ENCODE results near the gene TSKS. TPM values are rescaled to one million over a fixed set of nuclear protein-coding genes. Genes with fewer than 3 reads are reported as not detected.

Gene TSKS
- total RNA-seq, 1 experiment from 2014 or later, result 0.48 TPM

GRCh38 chr19:49690079-49690655, 72.9 kb downstream of the TSKS start:
- CTCF ChIA-PET, result interaction anchor here (1.0 to 3.8 kb wide), 12 partner anchors 9 to 123 kb away, joined by 3 to 19 read pairs (median 6); partner anchors contain the start of genes AP2A1, FUZ, PRMT1 and SCAF1
- Mint-ChIP-seq H3K4me3 (peak overlapping the region; percentile 93), H3K27me3 (ENCODE audit: low read depth) (no peaks in the 10 kb centered on the region), H3K4me1 (peaks cover 43% of the 10 kb centered on the region), H3K27ac (peak overlapping the region; percentile 96), H3K9me3 (peaks cover 3% of the 10 kb centered on the region), H3K36me3 (peaks cover 37% of the 10 kb centered on the region)
- peak; percentile 0 for ATAC-seq
- no peak for DNase-seq (ENCODE audit: low spot score)
- POLR2A ChIA-PET, result interaction anchor here (0.6 to 5.9 kb wide), 10 partner anchors 9 to 77 kb away, joined by 3 to 38 read pairs (median 4); partner anchors contain the start of genes AP2A1, PRMT1 and RRAS
- 0 out of 2 replicates have a peak, but pooled peaks have one; percentile 61 for TF ChIP-seq KAT7 (CRISPR knock-in tag; IDR thresholded peaks at IDR 0.05; ENCODE audit: borderline replicate concordance)
- TF ChIP-seq RELA (CRISPR knock-in tag; IDR thresholded peaks at IDR 0.05; ENCODE audit: borderline replicate concordance), result peak; percentile 7; the same call in 1 of the 2 replicates
- TF ChIP-seq CTCF (IDR thresholded peaks at IDR 0.05), result peak; percentile 6; the same call in 1 of the 2 replicates
- TF ChIP-seq PRDM15 (CRISPR knock-in tag; IDR thresholded peaks at IDR 0.05), result no peak
- TF ChIP-seq TP53 (CRISPR knock-in tag; IDR thresholded peaks at IDR 0.05), result peak; percentile 37; the same call in 1 of the 2 replicates

Small RNAs within 50 kb of the gene (microRNA-seq; reads per million reads assigned to microRNA genes)
- not detected for gene MIR6799 (ENCODE audit: borderline number of aligned reads)

Other genes with a start within 250 kb of the TSKS start
- gene RCN3, start 235.3 kb downstream of the TSKS start, total RNA-seq (2021), result 14.3 to 20.6 TPM (median 20.3 TPM) in 3 replicates
- 82.3 to 97.9 TPM (median 87.6 TPM) in 3 replicates for gene NOSIP, start 182.8 kb downstream of the TSKS start, total RNA-seq (2021)
- 5.9 to 7.0 TPM (median 6.9 TPM) in 3 replicates for gene PRRG2, start 182.0 kb downstream of the TSKS start, total RNA-seq (2021)
- 78.6 to 86.1 TPM (median 83.3 TPM) in 3 replicates for gene PRR12, start 172.1 kb downstream of the TSKS start, total RNA-seq (2021)
- gene RRAS, start 123.2 kb downstream of the TSKS start, total RNA-seq (2021), result 11.4 to 17.9 TPM (median 15.7 TPM) in 3 replicates
- 103 to 109 TPM (median 105 TPM) in 3 replicates for gene SCAF1, start 121.1 kb downstream of the TSKS start, total RNA-seq (2021)
- 149 to 165 TPM (median 154 TPM) in 3 replicates for gene IRF3, start 97.4 kb downstream of the TSKS start, total RNA-seq (2021)
- 139 to 146 TPM (median 140 TPM) in 3 replicates for gene BCL2L12, start 97.4 kb downstream of the TSKS start, total RNA-seq (2021)
- 500 to 527 TPM (median 518 TPM) in 3 replicates for gene PRMT1, start 86.0 kb downstream of the TSKS start, total RNA-seq (2021)
- 5.9 to 6.7 TPM (median 6.2 TPM) in 3 replicates for gene ADM5, start 73.7 kb downstream of the TSKS start, total RNA-seq (2021)
- 74.6 to 89.5 TPM (median 85.4 TPM) in 3 replicates for gene CPT1C, start 72.2 kb downstream of the TSKS start, total RNA-seq (2021)
- 119 to 127 TPM (median 120 TPM) in 3 replicates for gene AP2A1, start 3.7 kb upstream of the TSKS start, total RNA-seq (2021)
- gene FUZ, start 50.0 kb upstream of the TSKS start, total RNA-seq (2021), result 35.1 to 36.3 TPM (median 35.7 TPM) in 3 replicates
- gene MED25, start 55.0 kb upstream of the TSKS start, total RNA-seq (2021), result 80.2 to 81.2 TPM (median 81.2 TPM) in 3 replicates
- 296 to 316 TPM (median 306 TPM) in 3 replicates for gene PTOV1, start 87.9 kb upstream of the TSKS start, total RNA-seq (2021)
- 133 to 146 TPM (median 142 TPM) in 3 replicates for gene PNKP, start 104.3 kb upstream of the TSKS start, total RNA-seq (2021)
- 41.9 to 47.8 TPM (median 46.5 TPM) in 3 replicates for gene AKT1S1, start 114.0 kb upstream of the TSKS start, total RNA-seq (2021)
- 44.4 to 52.8 TPM (median 46.7 TPM) in 3 replicates for gene TBC1D17, start 114.4 kb upstream of the TSKS start, total RNA-seq (2021)
- 0.83 to 1.4 TPM (median 0.99 TPM) in 3 replicates for gene IL4I1, start 133.6 kb upstream of the TSKS start, total RNA-seq (2021)
- 9.0 to 10.8 TPM (median 10.8 TPM) in 3 replicates for gene ATF5, start 165.9 kb upstream of the TSKS start, total RNA-seq (2021)
- 87.1 to 91.4 TPM (median 90.3 TPM) in 3 replicates for gene NUP62, start 166.2 kb upstream of the TSKS start, total RNA-seq (2021)
- gene SIGLEC11, start 197.9 kb upstream of the TSKS start, total RNA-seq (2021), result not detected in 3 replicates

Measured in WTC11 (cell line).